ENCODE measurements around the gene LIN7B.

Gene LIN7B

GRCh38 chr19:49132974-49133609, 18.9 kb downstream of the LIN7B start:
- H3K9ac ChIP-seq (ENCODE audit: insufficient read length, low read depth) = no peak overlapping the region
- no peaks in the 10 kb centered on the region for H3K27me3 ChIP-seq (ENCODE audit: insufficient read depth, insufficient read length)
- H3K4me3 ChIP-seq (ENCODE audit: insufficient read length, low read depth) = no peak overlapping the region
- H3K4me1 ChIP-seq (ENCODE audit: insufficient read depth, insufficient read length) = peaks cover 7% of the 10 kb centered on the region
- DNase-seq (ENCODE audit: low read depth, low spot score) = no peak
- H3K36me3 ChIP-seq (ENCODE audit: insufficient read depth, insufficient read length, low read length) = peaks cover 17% of the 10 kb centered on the region
- TF ChIP-seq SUZ12 (IDR thresholded peaks at IDR 0.05; ENCODE audit: extremely low read depth, insufficient read depth, insufficient read length) = no peak
- TF ChIP-seq ZNF274 (IDR thresholded peaks at IDR 0.05; ENCODE audit: low read depth, low read length) = no peak
- no peak for TF ChIP-seq YY1 (IDR thresholded peaks at IDR 0.05; ENCODE audit: insufficient read depth, insufficient read length)
- H3K9me3 ChIP-seq (ENCODE audit: insufficient read depth, low read length) = peaks cover 3% of the 10 kb centered on the region; the same call in 1 of the 2 replicates

GRCh38 chr19:49133621-49134454, 19.7 kb downstream of the LIN7B start:
- no peak overlapping the region for H3K4me3 ChIP-seq (ENCODE audit: insufficient read length, low read depth)

DNA sequence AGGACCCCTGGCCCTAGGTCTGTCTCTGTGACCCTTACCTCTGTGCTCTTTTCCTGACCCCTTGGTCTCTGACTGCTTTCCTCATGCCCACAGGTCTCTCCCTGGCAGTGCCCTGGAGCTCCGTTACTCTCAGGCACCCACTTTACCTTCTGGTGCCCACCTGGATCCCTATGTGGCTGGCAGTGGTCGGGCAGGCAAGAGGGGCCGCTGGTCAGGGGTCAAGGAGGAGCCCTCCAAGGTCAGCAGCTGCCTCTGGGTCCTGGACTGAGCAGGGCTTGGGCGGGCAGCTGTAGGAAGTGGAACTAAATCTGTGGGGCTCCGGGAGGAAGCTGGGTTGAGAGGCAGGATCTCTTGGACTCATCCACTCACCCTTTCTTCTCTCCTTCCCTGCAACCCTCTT, 21.5 kb downstream of the LIN7B start:
- no peak for TF ChIP-seq ZNF274 (IDR thresholded peaks at IDR 0.05; ENCODE audit: low read depth, low read length)
- TF ChIP-seq YY1 (IDR thresholded peaks at IDR 0.05; ENCODE audit: insufficient read depth, insufficient read length) = no peak
- Histone ChIP-seq H3K36me3 (ENCODE audit: insufficient read depth, insufficient read length, low read length) (peaks cover 17% of the 10 kb centered on the region), H3K4me1 (ENCODE audit: insufficient read depth, insufficient read length) (peaks cover 3% of the 10 kb centered on the region)

More at GRCh38 chr19:49133621-49134454, 19.7 kb downstream of the LIN7B start:
- no peaks in the 10 kb centered on the region for H3K27me3 ChIP-seq (ENCODE audit: insufficient read depth, insufficient read length)
- peaks cover 17% of the 10 kb centered on the region for H3K36me3 ChIP-seq (ENCODE audit: insufficient read depth, insufficient read length, low read length)
- no peak for DNase-seq (ENCODE audit: low read depth, low spot score)
- H3K9ac ChIP-seq (ENCODE audit: insufficient read length, low read depth) = no peak overlapping the region
- H3K4me1 ChIP-seq (ENCODE audit: insufficient read depth, insufficient read length) = peaks cover 7% of the 10 kb centered on the region
- TF ChIP-seq ZNF274 (IDR thresholded peaks at IDR 0.05; ENCODE audit: low read depth, low read length) (no peak), YY1 (IDR thresholded peaks at IDR 0.05; ENCODE audit: insufficient read depth, insufficient read length) (no peak), SUZ12 (IDR thresholded peaks at IDR 0.05; ENCODE audit: extremely low read depth, insufficient read depth, insufficient read length) (no peak)
- peaks cover 3% of the 10 kb centered on the region; the same call in 1 of the 2 replicates for H3K9me3 ChIP-seq (ENCODE audit: insufficient read depth, low read length)

GRCh38 chr19:49136771-49137171, 22.6 kb downstream of the LIN7B start:
- Histone ChIP-seq H3K36me3 (ENCODE audit: insufficient read depth, insufficient read length, low read length) (peaks cover 17% of the 10 kb centered on the region), H3K4me3 (ENCODE audit: insufficient read length, low read depth) (no peak overlapping the region), H3K27me3 (ENCODE audit: insufficient read depth, insufficient read length) (no peaks in the 10 kb centered on the region), H3K9ac (ENCODE audit: insufficient read length, low read depth) (no peak overlapping the region), H3K4me1 (ENCODE audit: insufficient read depth, insufficient read length) (peaks cover 3% of the 10 kb centered on the region), H3K9me3 (ENCODE audit: insufficient read depth, low read length) (peaks cover 3% of the 10 kb centered on the region; the same call in 1 of the 2 replicates)
- no peak for DNase-seq (ENCODE audit: low read depth, low spot score)
- no peak for TF ChIP-seq ZNF274 (IDR thresholded peaks at IDR 0.05; ENCODE audit: low read depth, low read length)
- TF ChIP-seq YY1 (IDR thresholded peaks at IDR 0.05; ENCODE audit: insufficient read depth, insufficient read length) = no peak
- TF ChIP-seq SUZ12 (IDR thresholded peaks at IDR 0.05; ENCODE audit: extremely low read depth, insufficient read depth, insufficient read length) = no peak

More for the DNA sequence above, 21.5 kb downstream of the LIN7B start:
- Histone ChIP-seq H3K9me3 (ENCODE audit: insufficient read depth, low read length) (peaks cover 3% of the 10 kb centered on the region; the same call in 1 of the 2 replicates), H3K27me3 (ENCODE audit: insufficient read depth, insufficient read length) (no peaks in the 10 kb centered on the region), H3K9ac (ENCODE audit: insufficient read length, low read depth) (no peak overlapping the region), H3K4me3 (ENCODE audit: insufficient read length, low read depth) (no peak overlapping the region)
- DNase-seq (ENCODE audit: low read depth, low spot score) = no peak

- no peaks in the 10 kb centered on the region for H3K27me3 ChIP-seq (ENCODE audit: insufficient read depth, insufficient read length)
- no peak overlapping the region for H3K9ac ChIP-seq (ENCODE audit: insufficient read length, low read depth)
- peaks cover 3% of the 10 kb centered on the region for H3K4me1 ChIP-seq (ENCODE audit: insufficient read depth, insufficient read length)
- H3K9me3 ChIP-seq (ENCODE audit: insufficient read depth, low read length) = peaks cover 1% of the 10 kb centered on the region; the same call in 1 of the 2 replicates
- peaks cover 1% of the 10 kb centered on the region for H3K36me3 ChIP-seq (ENCODE audit: insufficient read depth, insufficient read length, low read length)
- no peak for DNase-seq (ENCODE audit: low read depth, low spot score)
- TF ChIP-seq SUZ12 (IDR thresholded peaks at IDR 0.05; ENCODE audit: extremely low read depth, insufficient read depth, insufficient read length) (no peak), YY1 (IDR thresholded peaks at IDR 0.05; ENCODE audit: insufficient read depth, insufficient read length) (no peak), ZNF274 (IDR thresholded peaks at IDR 0.05; ENCODE audit: low read depth, low read length) (no peak)
- no peak overlapping the region for H3K4me3 ChIP-seq (ENCODE audit: insufficient read length, low read depth)
These were observed 26.8 kb downstream of the LIN7B start for GRCh38 chr19:49140951-49141350.

GRCh38 chr19:49141352-49141751, 27.2 kb downstream of the LIN7B start:
- no peaks in the 10 kb centered on the region for H3K27me3 ChIP-seq (ENCODE audit: insufficient read depth, insufficient read length)
- H3K36me3 ChIP-seq (ENCODE audit: insufficient read depth, insufficient read length, low read length) = no peaks in the 10 kb centered on the region
- peaks cover 3% of the 10 kb centered on the region for H3K4me1 ChIP-seq (ENCODE audit: insufficient read depth, insufficient read length)
- H3K9me3 ChIP-seq (ENCODE audit: insufficient read depth, low read length) = no peaks in the 10 kb centered on the region
- no peak overlapping the region for H3K9ac ChIP-seq (ENCODE audit: insufficient read length, low read depth)
- no peak for DNase-seq (ENCODE audit: low read depth, low spot score)
- TF ChIP-seq YY1 (IDR thresholded peaks at IDR 0.05; ENCODE audit: insufficient read depth, insufficient read length) = no peak
- TF ChIP-seq ZNF274 (IDR thresholded peaks at IDR 0.05; ENCODE audit: low read depth, low read length) = no peak
- no peak for TF ChIP-seq SUZ12 (IDR thresholded peaks at IDR 0.05; ENCODE audit: extremely low read depth, insufficient read depth, insufficient read length)
- no peak overlapping the region for H3K4me3 ChIP-seq (ENCODE audit: insufficient read length, low read depth)

DNA sequence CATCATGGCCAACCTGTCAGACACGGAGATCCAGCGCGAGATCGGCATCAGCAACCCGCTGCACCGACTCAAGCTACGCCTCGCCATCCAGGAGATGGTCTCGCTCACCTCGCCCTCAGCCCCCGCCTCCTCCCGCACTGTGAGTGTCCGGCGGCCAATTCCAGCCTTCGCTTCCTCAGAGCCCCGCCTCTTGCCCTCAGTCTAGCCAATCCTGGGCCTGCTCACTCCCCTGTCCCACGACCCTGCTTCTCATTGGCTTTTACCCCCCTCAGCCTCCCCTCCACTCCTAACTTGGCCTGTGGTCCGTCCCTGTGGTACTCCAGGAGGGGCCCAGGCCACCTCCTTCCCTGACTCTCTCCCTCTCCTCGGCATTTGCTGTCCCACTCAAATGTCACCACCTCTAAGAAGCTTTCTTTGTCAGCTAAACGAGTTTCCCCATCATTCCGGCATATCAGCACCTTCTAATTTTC, 28.7 kb downstream of the LIN7B start:
- Histone ChIP-seq H3K36me3 (ENCODE audit: insufficient read depth, insufficient read length, low read length) (no peaks in the 10 kb centered on the region), H3K4me1 (ENCODE audit: insufficient read depth, insufficient read length) (peaks cover 3% of the 10 kb centered on the region), H3K9me3 (ENCODE audit: insufficient read depth, low read length) (no peaks in the 10 kb centered on the region), H3K9ac (ENCODE audit: insufficient read length, low read depth) (no peak overlapping the region), H3K4me3 (ENCODE audit: insufficient read length, low read depth) (no peak overlapping the region), H3K27me3 (ENCODE audit: insufficient read depth, insufficient read length) (no peaks in the 10 kb centered on the region)
- no peak for TF ChIP-seq ZNF274 (IDR thresholded peaks at IDR 0.05; ENCODE audit: low read depth, low read length)
- TF ChIP-seq SUZ12 (IDR thresholded peaks at IDR 0.05; ENCODE audit: extremely low read depth, insufficient read depth, insufficient read length) = no peak
- TF ChIP-seq YY1 (IDR thresholded peaks at IDR 0.05; ENCODE audit: insufficient read depth, insufficient read length) = no peak
- peak; percentile 72 for DNase-seq (ENCODE audit: low read depth, low spot score)

Data from NT2/D1 (cell line).